ENCODE data around the gene GATD1. TPM values are rescaled to one million over a fixed set of nuclear protein-coding genes. Genes with fewer than 3 reads are reported as not detected.

The GATD1 gene
- total and polyA plus RNA-seq, 9 of the 15 experiments (the other 6 are each of a cell fraction or from before 2014, with no cell fraction given), result 2.8 to 144 (median 36.9) TPM

GRCh38 chr11:764322-765024, 12.8 kb downstream of the GATD1 start (continued):
- peak; percentile 60 for TF ChIP-seq POLR2B (IDR thresholded peaks at IDR 0.05; ENCODE audit: low read depth, partially characterized antibody)
- TF ChIP-seq LCOR (CRISPR knock-in tag; IDR thresholded peaks at IDR 0.05), result no peak
- no peak for TF ChIP-seq TCF3 (CRISPR knock-in tag; IDR thresholded peaks at IDR 0.05)
- TF ChIP-seq ZNF212 (CRISPR knock-in tag; IDR thresholded peaks at IDR 0.05), result no peak
- no peak for TF ChIP-seq CBX2 (IDR thresholded peaks at IDR 0.05; ENCODE audit: insufficient read depth, low read length, poor library complexity, severe bottlenecking)
- TF ChIP-seq YY1 (IDR thresholded peaks at IDR 0.05; ENCODE audit: borderline replicate concordance in 1 of 3, control insufficient read depth in 1 of 3, extremely low read depth in 1 of 3, insufficient read depth in 3 of 3, insufficient read length in 1 of 3, insufficient replicate concordance in 2 of 3, low read depth in 1 of 3, low read length in 2 of 3), result no peak
- TF ChIP-seq ZNF143 (CRISPR knock-in tag; IDR thresholded peaks at IDR 0.05), result no peak
- no peak for TF ChIP-seq ATF1 (CRISPR knock-in tag; IDR thresholded peaks at IDR 0.05)
- no peak for TF ChIP-seq ATF1 (tag; IDR thresholded peaks at IDR 0.05)
- TF ChIP-seq POLR2G (IDR thresholded peaks at IDR 0.05; ENCODE audit: low read depth, low read length), result peak; percentile 63
- no peak; the same call in 1 of the 2 replicates for TF ChIP-seq POLR2AphosphoS5 (IDR thresholded peaks at IDR 0.05; ENCODE audit: control insufficient read depth, insufficient read depth, low read depth, low read length)
- no peak for TF ChIP-seq EP400 (IDR thresholded peaks at IDR 0.05)
- TF ChIP-seq JUN (IDR thresholded peaks at IDR 0.05; ENCODE audit: borderline replicate concordance, low read depth, low read length), result no peak
- no peak for TF ChIP-seq JUN (CRISPR knock-in tag; IDR thresholded peaks at IDR 0.05; ENCODE audit: borderline replicate concordance)
- no peak for TF ChIP-seq ZKSCAN3 (CRISPR knock-in tag; IDR thresholded peaks at IDR 0.05)
- TF ChIP-seq TFAP4 (CRISPR knock-in tag; IDR thresholded peaks at IDR 0.05; ENCODE audit: borderline replicate concordance), result 0 out of 2 replicates have a peak, but pooled peaks have one; percentile 3
- no peak for TF ChIP-seq ZNF408 (CRISPR knock-in tag; IDR thresholded peaks at IDR 0.05; ENCODE audit: low read depth)
- 0 out of 2 replicates have a peak, but pooled peaks have one; percentile 81 for TF ChIP-seq TAF15 (IDR thresholded peaks at IDR 0.05; ENCODE audit: low read depth, low read length)
- TF ChIP-seq ZMIZ1 (IDR thresholded peaks at IDR 0.05; ENCODE audit: low read depth in 2 of 2, low read length in 2 of 2), result no peak
- TF ChIP-seq ZNF354B (CRISPR knock-in tag; IDR thresholded peaks at IDR 0.05), result no peak
- no peak for TF ChIP-seq ETS1 (conservative IDR thresholded peaks at IDR 0.05; ENCODE audit: control insufficient read depth, low read depth, low read length)
- no peak for TF ChIP-seq TEAD1 (CRISPR knock-in tag; IDR thresholded peaks at IDR 0.05)
- TF ChIP-seq KAT8 (IDR thresholded peaks at IDR 0.05; ENCODE audit: low read depth), result no peak

Measured in K562 (cell line).